Activated B cell treated with CpG ODN at 0.5 μM for 24 hours (primary cell): ENCODE results near the gene PMS1. TPM values are rescaled to one million over a fixed set of nuclear protein-coding genes. Genes with fewer than 3 reads are reported as not detected.
"Not testable (repeated sequence)": the region's sequence is repeated elsewhere in the genome, so short reads cannot be mapped to it uniquely, and the experiment has no call there.

Experiments
- ATAC-seq: fragments of 200-7000 bp; cut with Tn5 transposase; one replicate; pipeline ENCODE4 v1.10.0; 2021; ENCODE audit warnings: low read depth, mild to moderate bottlenecking, moderate library complexity
- CTCF ChIA-PET: fragments of 350-600 bp; sonication (Branson Sonifier 250); formaldehyde crosslinking; loops from one replicate; lab custom pipeline; 2021; ENCODE audit warnings: antibody characterized with exemption; lab: Charles Lee
- POLR2A ChIA-PET: fragments of 350-600 bp; sonication (Branson Sonifier 250); formaldehyde crosslinking; loops from one replicate; lab custom pipeline; 2021; ENCODE audit warnings: antibody characterized with exemption; lab: Charles Lee
- DNase-seq: peaks from one replicate; pipeline ENCODE4 v3.0.0; 2022
- H3K27ac Mint-ChIP-seq: one replicate; pipeline ENCODE4 v1.8.0; 2020; ENCODE audit warnings: mixed read lengths
- H3K27me3 Mint-ChIP-seq: one replicate; pipeline ENCODE4 v1.8.0; 2021; ENCODE audit warnings: mixed read lengths
- H3K36me3 Mint-ChIP-seq: one replicate; pipeline ENCODE4 v1.8.0; 2021; ENCODE audit warnings: low read depth, mixed read lengths
- H3K4me1 Mint-ChIP-seq: one replicate; pipeline ENCODE4 v1.8.0; 2021; ENCODE audit warnings: mixed read lengths
- H3K4me3 Mint-ChIP-seq: one replicate; pipeline ENCODE4 v1.8.0; 2020; ENCODE audit warnings: mild to moderate bottlenecking, mixed read lengths
- H3K9me3 Mint-ChIP-seq: one replicate; pipeline ENCODE4 v1.8.0; 2020; ENCODE audit warnings: mixed read lengths
- intact Hi-C: fragments of 100-400 bp; cut with micrococcal nuclease; formaldehyde crosslinking; loops from one replicate; pipeline ENCODE4 v1.15.1; 2024
- total RNA-seq: library from RNA; stranded (reverse); gene quantifications from 2 replicates; pipeline ENCODE4 v1.2.3, GENCODE V29; 2022
- TF ChIP-seq, protein P1 (sequence below): fragments of 200-600 bp; IDR thresholded peaks from one replicate; pipeline ENCODE4 v1.8.0; 2022; ENCODE audit warnings: antibody characterized with exemption, mild to moderate bottlenecking

Gene PMS1
- total RNA-seq, 1 donor from 2014 or later = 39.0 TPM

- POLR2A ChIA-PET = no interaction called here
- ATAC-seq (no peak), DNase-seq (no peak)
- Mint-ChIP-seq H3K27ac (no peak overlapping the region), H3K27me3 (no peaks in the 10 kb centered on the region), H3K36me3 (peaks cover 23% of the 10 kb centered on the region), H3K4me1 (no peaks in the 10 kb centered on the region), H3K4me3 (no peak overlapping the region), H3K9me3 (no peaks in the 10 kb centered on the region)
- intact Hi-C loops = no loop called here
- CTCF ChIA-PET = no interaction called here
- TF ChIP-seq, protein P1, sequence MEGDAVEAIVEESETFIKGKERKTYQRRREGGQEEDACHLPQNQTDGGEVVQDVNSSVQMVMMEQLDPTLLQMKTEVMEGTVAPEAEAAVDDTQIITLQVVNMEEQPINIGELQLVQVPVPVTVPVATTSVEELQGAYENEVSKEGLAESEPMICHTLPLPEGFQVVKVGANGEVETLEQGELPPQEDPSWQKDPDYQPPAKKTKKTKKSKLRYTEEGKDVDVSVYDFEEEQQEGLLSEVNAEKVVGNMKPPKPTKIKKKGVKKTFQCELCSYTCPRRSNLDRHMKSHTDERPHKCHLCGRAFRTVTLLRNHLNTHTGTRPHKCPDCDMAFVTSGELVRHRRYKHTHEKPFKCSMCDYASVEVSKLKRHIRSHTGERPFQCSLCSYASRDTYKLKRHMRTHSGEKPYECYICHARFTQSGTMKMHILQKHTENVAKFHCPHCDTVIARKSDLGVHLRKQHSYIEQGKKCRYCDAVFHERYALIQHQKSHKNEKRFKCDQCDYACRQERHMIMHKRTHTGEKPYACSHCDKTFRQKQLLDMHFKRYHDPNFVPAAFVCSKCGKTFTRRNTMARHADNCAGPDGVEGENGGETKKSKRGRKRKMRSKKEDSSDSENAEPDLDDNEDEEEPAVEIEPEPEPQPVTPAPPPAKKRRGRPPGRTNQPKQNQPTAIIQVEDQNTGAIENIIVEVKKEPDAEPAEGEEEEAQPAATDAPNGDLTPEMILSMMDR = no peak
These were observed 41.8 kb downstream of the PMS1 start for GRCh38 chr2:189826039-189826438.

DNA sequence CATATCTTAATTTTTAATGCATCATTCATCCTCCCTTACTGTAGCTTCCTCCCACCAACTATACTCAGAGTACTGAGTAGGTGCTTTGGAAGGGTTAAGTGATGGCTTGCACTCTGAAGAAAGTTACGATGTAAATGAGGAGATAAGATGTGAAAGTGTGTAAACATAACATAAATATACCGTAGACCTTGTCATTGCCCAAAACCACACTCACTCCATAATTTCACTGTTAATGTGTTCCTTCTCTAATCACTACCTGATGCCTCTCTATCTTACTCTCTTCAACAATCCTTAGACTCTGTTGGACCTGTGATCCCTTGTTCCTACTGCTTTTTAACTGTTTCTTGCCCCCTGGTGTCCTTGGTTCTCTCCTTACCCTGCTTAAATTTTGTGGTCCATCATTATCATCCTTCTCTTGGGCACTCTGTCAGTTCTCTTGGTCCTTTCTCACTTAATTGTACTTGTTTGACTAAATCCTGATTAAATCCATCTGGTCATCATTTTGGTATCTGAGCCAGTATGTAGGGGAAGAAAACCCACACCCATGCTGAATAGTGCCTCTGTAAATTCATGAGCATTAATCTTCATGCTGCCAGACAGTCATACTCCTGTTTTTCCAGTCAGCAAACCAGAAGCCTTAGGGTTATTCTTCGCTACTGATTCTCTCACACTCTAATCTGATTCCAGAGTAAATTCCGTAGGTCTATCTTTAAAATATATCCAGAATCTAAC, 45.0 kb downstream of the PMS1 start:
- no peaks in the 10 kb centered on the region for H3K4me1 Mint-ChIP-seq
- H3K27ac Mint-ChIP-seq = no peak overlapping the region
- DNase-seq = no peak
- CTCF ChIA-PET = no interaction called here
- H3K9me3 Mint-ChIP-seq = no peaks in the 10 kb centered on the region
- TF ChIP-seq, protein P1 = no peak
- intact Hi-C loops = no loop called here
- peaks cover 21% of the 10 kb centered on the region for H3K36me3 Mint-ChIP-seq
- ATAC-seq = no peak
- H3K4me3 Mint-ChIP-seq = no peak overlapping the region
- H3K27me3 Mint-ChIP-seq = no peaks in the 10 kb centered on the region
- POLR2A ChIA-PET = no interaction called here

DNA sequence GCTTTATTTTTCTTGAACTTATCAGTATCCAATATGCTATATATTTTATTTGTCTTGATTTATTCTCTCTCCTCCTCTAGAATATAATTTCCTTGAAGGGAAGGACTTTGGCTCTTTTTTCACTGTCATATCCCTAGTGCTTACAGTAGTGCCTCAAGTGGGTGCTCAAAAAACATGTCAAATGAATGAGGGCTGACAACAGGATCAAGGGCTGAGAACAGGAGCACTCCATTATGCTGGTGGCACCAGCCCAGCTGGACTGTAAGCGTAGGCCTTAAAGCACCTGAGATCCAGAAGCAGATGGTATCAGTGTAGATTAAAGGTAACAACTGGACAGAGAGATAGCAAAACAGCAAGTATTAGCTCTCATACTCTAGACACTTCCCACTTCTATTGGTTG, 46.3 kb downstream of the PMS1 start:
- Mint-ChIP-seq H3K9me3 (no peaks in the 10 kb centered on the region), H3K27me3 (no peaks in the 10 kb centered on the region), H3K4me1 (no peaks in the 10 kb centered on the region), H3K36me3 (peaks cover 21% of the 10 kb centered on the region), H3K27ac (no peak overlapping the region), H3K4me3 (no peak overlapping the region)
- ATAC-seq (no peak), DNase-seq (no peak)
- CTCF ChIA-PET = no interaction called here
- TF ChIP-seq, protein P1 = no peak
- intact Hi-C loops = no loop called here
- POLR2A ChIA-PET = no interaction called here

DNA sequence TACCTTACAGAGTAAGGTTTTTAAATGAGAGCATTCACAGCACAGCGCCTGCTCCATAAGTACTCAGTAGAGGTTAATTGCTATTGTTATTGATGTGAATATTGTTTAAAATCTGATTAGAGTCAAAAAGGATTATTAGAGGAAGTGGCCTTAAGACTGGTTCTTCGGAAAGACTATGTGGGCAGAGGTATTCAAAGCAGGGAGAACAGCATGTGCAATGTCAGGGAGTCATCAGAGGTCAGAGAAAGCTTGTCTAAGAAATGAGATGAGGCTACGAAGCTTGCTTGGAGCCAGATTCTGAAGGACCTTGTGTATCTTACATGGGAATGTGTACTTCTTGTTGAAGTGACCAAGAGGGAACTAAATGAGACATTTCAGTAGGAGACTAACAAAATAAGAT, 49.8 kb downstream of the PMS1 start:
- intact Hi-C loops = no loop called here
- Mint-ChIP-seq H3K27ac (no peak overlapping the region), H3K9me3 (no peaks in the 10 kb centered on the region), H3K27me3 (no peaks in the 10 kb centered on the region), H3K4me1 (peaks cover 8% of the 10 kb centered on the region), H3K4me3 (no peak overlapping the region), H3K36me3 (peaks cover 24% of the 10 kb centered on the region)
- ChIA-PET CTCF (interaction anchor here (1.1 kb wide), 1 partner anchor 29 kb away, joined by 3 read pairs; no protein-coding TSS in a partner anchor), POLR2A (no interaction called here)
- TF ChIP-seq, protein P1 = no peak
- ATAC-seq (no peak), DNase-seq (no peak)

DNA sequence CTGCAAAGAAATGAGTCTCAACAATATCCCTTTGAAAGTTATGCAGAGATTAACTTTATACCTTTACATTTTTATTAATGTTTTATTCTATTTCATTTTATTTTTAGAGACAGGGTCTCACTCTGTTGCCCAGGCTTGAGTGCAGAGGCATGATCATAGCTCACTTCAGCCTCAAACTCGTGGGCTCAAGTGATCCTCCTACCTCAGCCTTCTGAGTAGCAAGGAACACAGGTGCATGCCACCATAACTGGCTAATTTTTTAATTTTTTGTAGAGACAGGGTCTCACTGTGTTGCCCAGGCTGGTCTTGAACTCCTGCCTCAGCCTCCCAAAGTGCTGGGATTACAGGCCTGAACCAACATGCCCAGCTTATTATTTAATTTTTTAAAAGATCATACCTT, 50.4 kb downstream of the PMS1 start:
- intact Hi-C loops, H3K9me3 Mint-ChIP-seq, H3K27me3 Mint-ChIP-seq, DNase-seq, CTCF ChIA-PET, H3K4me3 Mint-ChIP-seq, POLR2A ChIA-PET, H3K27ac Mint-ChIP-seq, ATAC-seq, H3K4me1 Mint-ChIP-seq: not testable (repeated sequence)
- H3K36me3 Mint-ChIP-seq = peaks cover 24% of the 10 kb centered on the region
